Stimulated activated CD4-positive, alpha-beta T cell treated with anti-CD3 and anti-CD28 coated beads, TNF-alpha, amount 100 ng/mL, for 1 hour (primary cell): ENCODE measurements around the gene BOK.
A peak's percentile ranks its signal among the peaks of the same experiment; 100 is the strongest.

Experiments
- DNase-seq, 3 donors: peaks; one replicate each; pipeline ENCODE4 v3.0.0-alpha.2; 2020; ENCODE audit warnings: low read depth in 3 of 3, low spot score in 1 of 3

Gene BOK

GRCh38 chr2:241618829-241619228 is 60.3 kb downstream of the BOK start:
- no peak for DNase-seq

- no peak for DNase-seq
These were observed 61.3 kb downstream of the BOK start for GRCh38 chr2:241619597-241620418.

DNA sequence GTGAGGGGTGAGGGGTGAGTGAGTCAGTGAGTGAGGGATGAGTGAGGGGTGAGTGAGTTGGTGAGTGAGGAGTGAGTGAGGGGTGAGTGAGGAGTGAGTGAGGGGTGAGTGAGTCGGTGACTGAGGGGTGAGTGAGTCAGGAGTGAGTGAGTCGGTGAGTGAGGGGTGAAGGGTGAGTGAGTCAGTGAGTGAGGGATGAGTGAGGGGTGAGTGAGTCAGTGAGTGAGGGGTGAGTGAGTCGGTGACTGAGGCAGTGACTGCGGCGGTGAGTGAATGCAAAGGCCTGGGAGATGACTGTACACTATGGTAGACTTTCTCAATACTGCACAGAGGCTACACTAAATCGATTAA is 61.8 kb downstream of the BOK start:
- DNase-seq: peak in 1 of 3 donors; percentile 17
